Cardiac fibroblast (primary cell): ENCODE data around the gene ATP5F1D.
A peak's percentile ranks its signal among the peaks of the same experiment; 100 is the strongest.

ENCODE experiments used
- DNase-seq, 2 donors: peaks; one replicate each; pipeline versions ENCODE4 v3.0.0 to v3.0.0-alpha.2; 2010; ENCODE audit warnings: low read depth in 2 of 2
- H3K4me3 ChIP-seq, 2 donors: replicated peaks in 1 of 2; 1 replicate in 1 of 2; 2 replicates in 1 of 2; pipeline ENCODE4 v1.5.1; 2011; ENCODE audit warnings: low read depth in 2 of 2, low read length in 2 of 2, mild to moderate bottlenecking in 2 of 2, moderate library complexity in 1 of 2
- TF ChIP-seq, protein P1 (sequence below): IDR thresholded peaks from one replicate; pipeline ENCODE4 v1.5.1; 2011; ENCODE audit warnings: low read depth, mild to moderate bottlenecking, low read length, inconsistent platforms

Gene ATP5F1D

GRCh38 chr19:1271528-1272422 is 30.2 kb downstream of the ATP5F1D start:
- TF ChIP-seq, protein P1, sequence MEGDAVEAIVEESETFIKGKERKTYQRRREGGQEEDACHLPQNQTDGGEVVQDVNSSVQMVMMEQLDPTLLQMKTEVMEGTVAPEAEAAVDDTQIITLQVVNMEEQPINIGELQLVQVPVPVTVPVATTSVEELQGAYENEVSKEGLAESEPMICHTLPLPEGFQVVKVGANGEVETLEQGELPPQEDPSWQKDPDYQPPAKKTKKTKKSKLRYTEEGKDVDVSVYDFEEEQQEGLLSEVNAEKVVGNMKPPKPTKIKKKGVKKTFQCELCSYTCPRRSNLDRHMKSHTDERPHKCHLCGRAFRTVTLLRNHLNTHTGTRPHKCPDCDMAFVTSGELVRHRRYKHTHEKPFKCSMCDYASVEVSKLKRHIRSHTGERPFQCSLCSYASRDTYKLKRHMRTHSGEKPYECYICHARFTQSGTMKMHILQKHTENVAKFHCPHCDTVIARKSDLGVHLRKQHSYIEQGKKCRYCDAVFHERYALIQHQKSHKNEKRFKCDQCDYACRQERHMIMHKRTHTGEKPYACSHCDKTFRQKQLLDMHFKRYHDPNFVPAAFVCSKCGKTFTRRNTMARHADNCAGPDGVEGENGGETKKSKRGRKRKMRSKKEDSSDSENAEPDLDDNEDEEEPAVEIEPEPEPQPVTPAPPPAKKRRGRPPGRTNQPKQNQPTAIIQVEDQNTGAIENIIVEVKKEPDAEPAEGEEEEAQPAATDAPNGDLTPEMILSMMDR = no peak
- H3K4me3 ChIP-seq = peak overlapping the region in 1 of 2 donors; percentile 82
- DNase-seq = no peak

- peak in 1 of 2 donors; percentile 12 for DNase-seq
- TF ChIP-seq, protein P1 = no peak
- no peak overlapping the region for H3K4me3 ChIP-seq
Observed at GRCh38 chr19:1272423-1273262, 31.1 kb downstream of the ATP5F1D start.

- H3K4me3 ChIP-seq = no peak overlapping the region
- TF ChIP-seq, protein P1 = no peak
- peak in 1 of 2 donors; percentile 18 for DNase-seq
Observed at GRCh38 chr19:1273263-1274041, 31.9 kb downstream of the ATP5F1D start.

- DNase-seq = peak in 1 of 2 donors; percentile 3
- H3K4me3 ChIP-seq = peak overlapping the region in 1 of 2 donors; percentile 47
- TF ChIP-seq, protein P1 = no peak
Observed at GRCh38 chr19:1274081-1274851, 32.7 kb downstream of the ATP5F1D start.

- peak overlapping the region; percentile 26 to 47 for H3K4me3 ChIP-seq
- DNase-seq = no peak
- TF ChIP-seq, protein P1 = no peak
Observed at GRCh38 chr19:1274852-1275259, 33.3 kb downstream of the ATP5F1D start.
